ENCODE results near the gene TSPAN14.

The TSPAN14 gene

DNA sequence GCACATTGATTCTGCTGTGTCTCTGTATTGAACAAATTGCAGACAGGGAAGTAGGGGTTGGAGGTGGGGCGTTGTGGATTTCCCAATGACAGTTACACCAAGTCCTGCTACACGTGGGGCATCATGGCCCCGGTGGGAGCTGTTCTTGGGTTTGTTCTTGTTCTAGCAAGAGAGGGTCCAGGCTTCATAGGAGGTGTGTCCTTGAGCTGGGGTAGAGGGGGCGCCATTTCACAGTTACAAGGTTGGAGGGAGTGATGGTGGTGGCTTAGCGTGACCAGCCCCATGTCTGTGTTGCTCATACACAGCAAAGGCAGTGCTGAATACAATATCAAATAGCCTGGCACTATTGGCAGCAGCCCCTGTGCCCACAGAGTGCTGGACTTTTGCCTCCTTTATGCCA is 99.3 kb downstream of the TSPAN14 start:
- DNase-seq: no peak

- DNase-seq: no peak
Observed at GRCh38 chr10:80554050-80554449, 99.9 kb downstream of the TSPAN14 start.

DNA sequence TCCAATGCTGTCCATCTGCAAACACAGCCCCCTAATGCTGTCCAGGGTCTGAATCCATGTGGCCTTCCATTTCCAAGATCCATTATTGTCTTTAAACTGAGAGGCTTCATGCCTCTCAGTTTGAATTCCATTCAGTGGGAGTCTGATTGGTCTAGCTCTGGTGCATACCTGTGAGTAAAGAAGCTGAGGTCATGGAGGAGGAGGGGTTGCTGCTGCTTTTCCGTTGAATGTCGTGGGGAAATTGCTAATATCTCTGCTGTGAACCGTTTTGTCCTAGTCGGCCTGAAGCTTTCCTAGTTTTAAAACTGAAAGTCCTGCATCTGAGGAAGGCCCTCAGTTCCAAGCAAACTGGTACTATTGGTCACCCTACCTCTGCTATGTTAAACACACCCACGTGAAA is 101.3 kb downstream of the TSPAN14 start:
- DNase-seq: no peak

- DNase-seq: no peak
Observed at GRCh38 chr10:80561950-80562349, 107.8 kb downstream of the TSPAN14 start.

DNA sequence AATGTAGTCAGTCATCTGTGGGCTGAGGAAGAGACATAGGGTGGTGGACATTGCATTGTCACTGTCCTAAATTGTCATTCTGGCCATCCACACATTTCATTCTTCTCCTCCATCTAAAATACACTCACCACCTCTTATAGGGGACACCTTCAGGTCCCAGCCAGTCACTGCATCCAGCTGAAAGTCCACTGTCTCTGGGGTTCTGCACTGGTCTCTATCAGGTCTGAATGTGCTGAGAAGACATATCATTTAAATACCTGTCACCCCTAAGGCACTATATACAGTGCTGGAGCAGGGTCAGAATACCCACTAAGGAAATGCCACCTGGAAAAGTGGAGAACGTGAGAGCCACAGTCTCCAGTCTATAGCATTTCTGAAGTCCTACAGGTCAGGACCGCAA is 113.2 kb downstream of the TSPAN14 start:
- no peak for DNase-seq

GRCh38 chr10:80569131-80569895 is 115.2 kb downstream of the TSPAN14 start:
- DNase-seq: no peak

- DNase-seq: no peak
Observed at GRCh38 chr10:80571352-80571751, 117.2 kb downstream of the TSPAN14 start.

DNA sequence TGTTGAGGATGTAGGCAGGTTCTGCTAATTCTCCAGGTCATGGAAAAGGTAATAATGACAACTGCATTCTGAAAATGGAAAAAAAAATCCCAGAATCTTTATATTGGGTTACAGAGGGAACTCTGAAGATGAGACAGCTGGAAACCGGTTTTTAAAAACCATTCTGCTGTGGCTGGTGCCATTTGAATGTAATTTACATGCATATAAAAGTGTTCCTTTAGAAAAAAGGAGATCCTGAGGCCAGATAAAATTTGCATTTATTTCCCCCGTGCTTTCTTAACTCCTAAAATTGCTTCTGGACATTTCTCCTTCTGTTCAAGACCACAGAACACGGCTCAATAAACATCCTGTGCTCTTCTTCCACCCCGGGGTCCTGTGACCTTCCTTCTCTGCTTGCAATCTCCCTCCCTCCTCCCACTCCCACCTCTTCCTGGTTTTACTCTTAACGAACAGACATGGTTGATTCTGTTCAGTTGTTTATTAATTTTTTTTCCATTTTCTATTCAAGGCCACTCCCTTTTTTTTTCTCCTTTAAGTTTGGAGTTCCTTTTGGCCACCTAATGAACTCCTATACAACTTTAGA is 125.2 kb downstream of the TSPAN14 start:
- DNase-seq: no peak

- no peak for DNase-seq
Observed at GRCh38 chr10:80579849-80580637, 125.9 kb downstream of the TSPAN14 start.

DNA sequence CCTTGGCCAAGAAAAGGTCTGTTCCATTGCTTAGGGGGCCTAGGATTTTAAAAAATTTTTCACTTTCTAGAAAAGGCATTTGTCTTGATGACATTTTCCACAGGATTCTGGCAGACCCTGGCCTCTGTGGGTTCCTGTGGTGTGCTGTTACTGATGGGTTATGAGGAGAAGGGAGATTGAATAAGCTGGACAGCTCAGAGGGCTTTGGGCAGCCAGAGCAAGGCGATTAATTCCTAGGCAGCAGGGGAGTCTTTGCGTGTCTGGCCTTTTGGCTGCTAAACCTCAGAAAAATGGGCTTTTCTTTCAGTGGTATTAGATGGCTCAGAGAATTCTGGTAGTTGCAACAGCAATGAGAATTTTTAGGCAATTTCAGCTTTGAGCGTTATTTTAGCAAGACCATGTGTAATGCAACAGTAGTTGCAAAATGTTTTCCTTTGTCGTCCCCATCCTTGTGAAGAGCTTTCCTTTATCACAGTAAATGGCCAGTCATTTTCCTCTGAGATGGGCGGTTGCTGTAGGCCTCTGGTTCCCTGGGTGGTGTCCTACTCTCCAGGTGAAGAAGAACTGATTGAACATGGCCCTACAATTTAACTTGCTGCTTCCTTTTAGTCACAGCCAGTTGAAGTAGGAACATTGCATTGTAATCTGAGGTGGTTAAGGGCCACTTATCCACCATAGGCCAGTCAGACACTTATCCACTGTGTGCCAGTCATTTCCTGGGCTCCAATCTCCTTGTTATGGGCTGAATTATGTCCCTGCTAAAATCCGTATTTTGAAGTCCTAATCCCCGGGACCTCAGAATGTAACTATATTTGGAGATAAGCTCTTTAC is 126.7 kb downstream of the TSPAN14 start:
- DNase-seq: no peak

- DNase-seq: no peak
Observed at GRCh38 chr10:80581469-80581835, 127.3 kb downstream of the TSPAN14 start.

DNA sequence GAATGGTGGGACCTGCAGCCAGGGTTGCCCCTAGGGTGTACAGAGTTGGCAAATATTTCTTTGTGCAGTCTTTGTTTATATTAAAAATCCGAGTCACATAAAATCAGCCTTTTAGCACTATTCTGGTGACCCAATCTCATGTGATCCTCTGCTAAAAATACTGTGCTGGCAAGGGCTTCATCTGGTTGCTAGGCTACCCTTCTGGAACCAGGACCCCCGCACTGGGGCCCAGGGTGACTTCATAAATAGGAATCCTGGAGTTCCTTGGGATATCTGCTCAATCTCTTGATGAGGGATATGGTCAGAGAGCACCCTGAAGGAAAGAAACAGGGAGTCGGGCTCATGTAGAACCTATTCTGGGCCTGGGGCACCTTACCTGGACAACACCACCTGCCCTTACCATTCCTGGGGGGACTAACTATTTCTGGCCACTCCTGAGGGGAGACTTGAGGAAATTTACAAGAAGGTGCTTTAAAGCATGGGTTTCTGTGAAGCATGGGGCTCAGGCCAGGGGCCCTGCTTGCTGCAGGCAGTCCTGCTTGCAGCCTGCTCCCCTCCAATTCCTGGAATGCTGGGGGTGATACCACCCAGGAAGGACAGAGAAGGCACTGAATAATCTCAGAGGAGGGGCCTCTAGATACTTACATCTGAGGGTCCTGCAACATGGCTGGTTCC is 128.3 kb downstream of the TSPAN14 start:
- no peak for DNase-seq
